ENCODE data around the gene MYO6.

DNA sequence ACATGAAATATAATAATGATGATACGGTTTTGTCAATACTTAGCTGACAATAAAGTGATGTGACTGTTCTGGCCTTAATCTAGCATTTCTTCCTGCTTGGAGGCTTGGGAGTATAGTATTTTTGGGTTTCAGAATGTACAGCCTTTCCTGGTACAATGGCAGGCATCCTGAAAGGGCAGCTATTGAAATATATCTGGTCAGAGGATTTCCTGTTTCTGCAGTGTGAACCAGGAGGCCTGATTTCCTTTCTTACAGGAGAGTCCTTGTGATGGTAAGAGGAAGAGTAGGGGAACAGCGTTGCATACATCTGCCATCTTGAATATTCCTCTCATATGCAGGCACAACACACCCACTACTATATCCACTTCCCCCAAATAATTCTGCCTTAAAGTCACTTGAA, 93.7 kb downstream of the MYO6 start:
- TF ChIP-seq EZH2phosphoT487 (IDR thresholded peaks at IDR 0.05; ENCODE audit: insufficient read depth, low read depth) (no peak), EZH2 (IDR thresholded peaks at IDR 0.05; ENCODE audit: insufficient read depth, poor library complexity, severe bottlenecking) (no peak)
